Central memory CD8-positive, alpha-beta T cell (primary cell): ENCODE measurements around the gene TMUB2.

Source experiments
- ATAC-seq: fragments of 150-1000 bp; cut with Tn5 transposase; replicated peaks from 2 replicates; pipeline ENCODE4 v1.10.0; 2022; ENCODE audit warnings: mild to moderate bottlenecking, moderate FRiP score, moderate number of reproducible peaks; ENCODE audit not compliant: poor library complexity, severe bottlenecking; ENCODE audit errors: extremely low read depth
- DNase-seq, 2 donors: peaks; one replicate each; pipeline ENCODE4 v3.0.0; 2021; ENCODE audit warnings: low spot score in 2 of 2
- H3K27ac Mint-ChIP-seq: one replicate; pipeline ENCODE4 v1.8.0; 2022; ENCODE audit warnings: low read depth, mild to moderate bottlenecking, moderate library complexity, mixed read lengths
- H3K27me3 Mint-ChIP-seq: one replicate; pipeline ENCODE4 v1.8.0; 2022; ENCODE audit warnings: mixed read lengths
- H3K36me3 Mint-ChIP-seq: one replicate; pipeline ENCODE4 v1.8.0; 2022; ENCODE audit warnings: mild to moderate bottlenecking, moderate library complexity, mixed read lengths; ENCODE audit not compliant: insufficient read depth
- H3K4me1 Mint-ChIP-seq: one replicate; pipeline ENCODE4 v1.8.0; 2022; ENCODE audit warnings: mixed read lengths
- H3K4me3 Mint-ChIP-seq: one replicate; pipeline ENCODE4 v1.8.0; 2022; ENCODE audit warnings: mild to moderate bottlenecking, moderate library complexity, mixed read lengths
- H3K9me3 Mint-ChIP-seq: one replicate; pipeline ENCODE4 v1.8.0; 2022; ENCODE audit warnings: mixed read lengths

TMUB2 gene

GRCh38 chr17:44187131-44187899 lies 543 bp downstream of the TMUB2 start:
- DNase-seq = peak in 1 of 2 donors; percentile 40
- H3K4me1 Mint-ChIP-seq = peaks cover 44% of the 10 kb centered on the region
- H3K27ac Mint-ChIP-seq = peak overlapping the region; percentile 97

GRCh38 chr17:44188576-44189403 lies 2.0 kb downstream of the TMUB2 start:
- Mint-ChIP-seq H3K9me3 (no peaks in the 10 kb centered on the region), H3K4me1 (peaks cover 44% of the 10 kb centered on the region), H3K36me3 (peaks cover 28% of the 10 kb centered on the region), H3K4me3 (no peak overlapping the region), H3K27ac (no peak overlapping the region), H3K27me3 (no peaks in the 10 kb centered on the region)
- no peak for DNase-seq
- no peak for ATAC-seq

More at GRCh38 chr17:44187131-44187899, 543 bp downstream of the TMUB2 start:
- Mint-ChIP-seq H3K4me3 (peak overlapping the region; percentile 100), H3K36me3 (peaks cover 22% of the 10 kb centered on the region), H3K27me3 (no peaks in the 10 kb centered on the region), H3K9me3 (no peaks in the 10 kb centered on the region)
- peak; percentile 56 for ATAC-seq

GRCh38 chr17:44190481-44190880 lies 3.7 kb downstream of the TMUB2 start:
- Mint-ChIP-seq H3K27me3 (no peaks in the 10 kb centered on the region), H3K9me3 (no peaks in the 10 kb centered on the region), H3K36me3 (peaks cover 38% of the 10 kb centered on the region), H3K27ac (peak overlapping the region; percentile 32), H3K4me3 (peak overlapping the region; percentile 47), H3K4me1 (peaks cover 30% of the 10 kb centered on the region)
- ATAC-seq (no peak), DNase-seq (no peak)

GRCh38 chr17:44191369-44191768 lies 4.6 kb downstream of the TMUB2 start:
- ATAC-seq (no peak), DNase-seq (no peak)
- H3K36me3 Mint-ChIP-seq = peaks cover 39% of the 10 kb centered on the region
- H3K4me3 Mint-ChIP-seq = no peak overlapping the region
- H3K27me3 Mint-ChIP-seq = no peaks in the 10 kb centered on the region
- H3K27ac Mint-ChIP-seq = no peak overlapping the region
- no peaks in the 10 kb centered on the region for H3K9me3 Mint-ChIP-seq
- H3K4me1 Mint-ChIP-seq = peaks cover 28% of the 10 kb centered on the region

- no peak overlapping the region for H3K4me3 Mint-ChIP-seq
- H3K4me1 Mint-ChIP-seq = peaks cover 32% of the 10 kb centered on the region
- DNase-seq (no peak), ATAC-seq (no peak)
- H3K27ac Mint-ChIP-seq = no peak overlapping the region
- H3K27me3 Mint-ChIP-seq = no peaks in the 10 kb centered on the region
- H3K36me3 Mint-ChIP-seq = peaks cover 33% of the 10 kb centered on the region
- H3K9me3 Mint-ChIP-seq = no peaks in the 10 kb centered on the region
Observed at GRCh38 chr17:44191941-44192496, 5.2 kb downstream of the TMUB2 start.

- no peak for DNase-seq
- no peak overlapping the region for H3K27ac Mint-ChIP-seq
- ATAC-seq = no peak
- peaks cover 32% of the 10 kb centered on the region for H3K36me3 Mint-ChIP-seq
- no peaks in the 10 kb centered on the region for H3K9me3 Mint-ChIP-seq
- H3K4me1 Mint-ChIP-seq = peaks cover 33% of the 10 kb centered on the region
- no peaks in the 10 kb centered on the region for H3K27me3 Mint-ChIP-seq
- H3K4me3 Mint-ChIP-seq = no peak overlapping the region
Observed at GRCh38 chr17:44192750-44193149, 6.0 kb downstream of the TMUB2 start.

- Mint-ChIP-seq H3K9me3 (no peaks in the 10 kb centered on the region), H3K27me3 (no peaks in the 10 kb centered on the region), H3K27ac (no peak overlapping the region), H3K4me3 (no peak overlapping the region), H3K4me1 (peaks cover 33% of the 10 kb centered on the region), H3K36me3 (peaks cover 36% of the 10 kb centered on the region)
- ATAC-seq (no peak), DNase-seq (no peak)
Observed at GRCh38 chr17:44193326-44194084, 6.7 kb downstream of the TMUB2 start.

- H3K27ac Mint-ChIP-seq = no peak overlapping the region
- DNase-seq = no peak
- no peaks in the 10 kb centered on the region for H3K27me3 Mint-ChIP-seq
- H3K4me1 Mint-ChIP-seq = peaks cover 35% of the 10 kb centered on the region
- H3K4me3 Mint-ChIP-seq = peak overlapping the region; percentile 79
- H3K36me3 Mint-ChIP-seq = peaks cover 33% of the 10 kb centered on the region
- no peak for ATAC-seq
- H3K9me3 Mint-ChIP-seq = no peaks in the 10 kb centered on the region
Observed at GRCh38 chr17:44197107-44197506, 10.3 kb downstream of the TMUB2 start.

GRCh38 chr17:44197980-44198720 lies 11.4 kb downstream of the TMUB2 start:
- H3K4me1 Mint-ChIP-seq = peaks cover 42% of the 10 kb centered on the region
- no peaks in the 10 kb centered on the region for H3K9me3 Mint-ChIP-seq
- H3K27me3 Mint-ChIP-seq = no peaks in the 10 kb centered on the region
- peak overlapping the region; percentile 70 for H3K27ac Mint-ChIP-seq
- H3K4me3 Mint-ChIP-seq = peak overlapping the region; percentile 79
- DNase-seq (no peak), ATAC-seq (no peak)
- H3K36me3 Mint-ChIP-seq = peaks cover 28% of the 10 kb centered on the region

GRCh38 chr17:44198721-44199552 lies 12.2 kb downstream of the TMUB2 start:
- Mint-ChIP-seq H3K36me3 (peaks cover 25% of the 10 kb centered on the region), H3K4me1 (peaks cover 50% of the 10 kb centered on the region), H3K4me3 (peak overlapping the region; percentile 79), H3K27me3 (no peaks in the 10 kb centered on the region), H3K9me3 (no peaks in the 10 kb centered on the region), H3K27ac (peak overlapping the region; percentile 70)
- DNase-seq (no peak), ATAC-seq (peak; percentile 15)
